Stimulated activated naive CD8-positive, alpha-beta T cell treated with anti-CD3 and anti-CD28 coated beads, Interleukin-15, Interleukin-2, amounts not matched to agents 100 U/mL and 50 U/mL, for 24 hours (primary cell): Measurements from ENCODE around the gene ADORA1.

ENCODE experiments used
- ATAC-seq: fragments of 150-1000 bp; cut with Tn5 transposase; one replicate; pipeline ENCODE4 v1.10.0; 2021
- DNase-seq: peaks from one replicate; pipeline ENCODE4 v3.0.0; 2021

The ADORA1 gene

DNA sequence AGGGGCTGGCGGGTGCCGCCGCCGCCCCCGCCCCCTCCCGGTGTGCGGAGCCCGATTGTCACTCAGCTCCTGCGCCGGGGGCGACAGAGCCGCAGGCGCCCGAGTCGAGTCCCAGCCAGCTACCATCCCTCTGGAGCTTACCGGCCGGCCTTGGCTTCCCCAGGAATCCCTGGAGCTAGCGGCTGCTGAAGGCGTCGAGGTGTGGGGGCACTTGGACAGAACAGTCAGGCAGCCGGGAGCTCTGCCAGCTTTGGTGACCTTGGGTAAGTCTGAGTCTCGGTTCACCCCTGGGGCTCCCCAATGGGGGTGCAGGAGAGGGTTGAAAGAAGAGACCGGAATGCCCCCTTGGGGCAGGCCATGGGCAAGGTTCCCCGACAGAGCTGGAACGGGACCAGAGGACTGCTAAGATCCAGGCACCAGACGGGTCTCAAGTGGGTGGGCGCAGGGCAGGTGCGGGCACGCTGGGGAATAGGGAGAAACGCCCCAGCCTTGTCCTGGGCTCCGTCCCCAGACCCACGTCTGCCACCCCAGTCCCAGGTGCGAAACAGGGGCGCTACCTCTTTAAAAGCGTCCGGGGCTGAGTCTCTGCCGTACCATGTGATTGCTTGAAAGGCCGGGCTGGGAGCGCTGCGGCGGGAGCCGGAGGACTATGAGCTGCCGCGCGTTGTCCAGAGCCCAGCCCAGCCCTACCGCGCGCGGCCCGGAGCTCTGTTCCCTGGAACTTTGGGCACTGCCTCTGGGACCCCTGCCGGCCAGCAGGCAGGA is at the start of gene ADORA1:
ADORA1 (plus strand) TSS at position 61 of the 765 bp plus-strand sequence. CDS start 1,116 bp downstream, outside the sequence.
- no peak for DNase-seq
- peak; percentile 29 for ATAC-seq

DNA sequence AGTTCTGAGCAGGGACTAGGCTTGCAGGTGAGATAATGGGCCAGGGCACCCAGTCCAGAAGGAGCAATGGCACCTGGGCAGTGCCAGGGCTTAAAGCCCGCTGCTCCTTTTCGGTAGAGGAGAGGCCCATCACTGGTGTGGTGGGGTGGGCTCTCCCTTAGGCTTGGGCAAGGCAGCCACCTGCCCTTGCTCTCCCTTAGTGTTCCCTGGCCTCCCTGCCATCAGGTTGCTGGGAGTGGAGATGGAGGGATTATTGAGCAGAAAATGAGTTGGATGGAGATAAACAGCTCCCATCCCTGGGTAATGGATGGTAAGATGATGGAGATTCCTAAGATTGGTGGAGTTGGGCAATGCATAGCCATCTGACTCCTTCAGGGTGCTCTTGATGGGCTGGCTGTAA is 49.6 kb upstream of the ADORA1 start:
- DNase-seq (no peak), ATAC-seq (no peak)

DNA sequence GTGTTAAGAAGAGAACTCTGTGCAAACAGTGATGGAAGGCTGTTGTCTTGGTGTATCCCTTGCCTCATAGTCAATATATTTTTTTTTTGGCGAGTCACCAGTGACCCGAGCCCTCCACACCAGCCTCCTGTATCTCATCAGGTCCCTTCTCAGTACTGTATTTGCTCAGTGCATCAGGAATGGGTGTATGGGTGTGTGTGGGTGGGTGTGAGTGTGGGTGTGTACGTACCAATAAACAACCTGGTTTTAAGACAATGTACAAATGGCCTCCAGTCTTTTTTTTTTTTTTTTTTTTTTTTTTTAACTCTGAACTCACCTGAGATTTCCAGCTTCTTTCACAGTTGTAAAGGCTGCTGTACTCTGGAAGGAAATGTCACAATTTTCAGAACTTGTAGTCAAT is 49.0 kb upstream of the ADORA1 start:
- ATAC-seq (no peak), DNase-seq (no peak)

DNA sequence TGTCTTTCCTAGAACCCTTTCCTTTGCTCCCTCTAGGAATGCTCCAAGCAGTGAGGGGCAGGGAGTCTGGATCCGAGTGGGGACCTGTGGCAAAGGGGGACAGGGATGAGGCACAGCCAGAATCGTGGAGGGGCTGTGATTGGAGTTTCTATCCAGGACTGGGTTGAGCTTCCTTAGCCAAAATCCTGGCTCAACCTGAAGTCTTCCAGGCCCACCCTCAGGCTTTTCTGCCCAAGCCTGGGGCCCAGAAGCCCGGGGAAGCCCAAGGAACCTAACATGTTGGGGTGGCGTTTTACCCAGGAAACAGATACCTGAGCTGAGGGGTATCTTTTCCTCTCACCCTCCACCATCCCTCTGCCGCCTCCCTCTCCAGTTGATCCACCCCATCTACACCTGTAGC is 47.1 kb upstream of the ADORA1 start:
- no peak for ATAC-seq
- no peak for DNase-seq

DNA sequence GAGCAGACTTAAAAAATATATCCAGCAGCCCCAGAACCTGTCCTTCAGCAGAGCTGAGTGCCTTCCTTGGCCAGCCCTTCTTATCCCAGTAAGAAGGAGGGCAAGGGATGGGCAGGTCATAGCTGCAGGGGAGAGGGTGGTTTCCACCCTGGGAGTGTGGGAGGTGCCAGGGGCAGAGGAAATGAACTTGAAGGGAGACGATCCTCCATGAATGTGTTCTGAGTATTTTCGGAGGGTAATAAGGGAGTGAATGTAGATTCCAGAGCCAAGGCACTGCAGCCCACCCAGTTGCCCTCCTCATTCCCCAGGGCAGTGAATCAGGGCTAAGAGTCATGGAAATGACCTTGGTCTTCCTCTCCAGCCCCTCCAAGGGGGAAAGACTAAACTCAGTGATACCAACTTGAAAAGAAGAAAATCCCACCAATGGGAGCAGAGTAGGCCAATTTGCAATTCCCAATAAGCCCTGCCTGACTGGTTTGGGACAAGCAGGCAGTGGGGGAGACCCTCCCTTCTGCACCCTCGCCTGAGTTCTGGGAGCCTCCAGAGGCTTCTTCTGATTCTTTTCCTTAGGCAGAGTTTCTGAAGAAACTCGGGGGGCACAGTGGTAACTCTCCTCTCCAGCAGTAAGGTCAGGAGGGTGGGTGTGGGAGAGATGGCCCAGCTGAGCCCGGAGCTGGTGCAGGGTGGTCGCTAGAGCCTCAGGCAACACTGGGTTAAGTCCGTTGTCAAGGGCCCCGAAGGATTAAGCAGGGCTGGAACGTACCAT is 45.9 kb upstream of the ADORA1 start:
- DNase-seq, result no peak
- ATAC-seq, result no peak

DNA sequence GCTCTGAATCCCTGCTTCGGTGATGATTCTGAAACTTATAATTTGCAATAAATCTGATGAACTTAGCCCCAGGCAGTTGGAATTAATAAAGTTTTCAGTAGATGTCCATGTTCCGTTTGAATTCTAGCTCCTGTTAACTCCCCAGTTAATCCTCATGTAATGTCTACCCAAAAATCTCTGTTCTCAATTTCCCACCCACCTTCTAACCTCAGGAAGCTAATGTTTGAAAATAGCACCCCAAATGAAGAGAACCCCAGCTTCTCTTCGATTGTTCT is 45.4 kb upstream of the ADORA1 start:
- no peak for ATAC-seq
- DNase-seq, result no peak

DNA sequence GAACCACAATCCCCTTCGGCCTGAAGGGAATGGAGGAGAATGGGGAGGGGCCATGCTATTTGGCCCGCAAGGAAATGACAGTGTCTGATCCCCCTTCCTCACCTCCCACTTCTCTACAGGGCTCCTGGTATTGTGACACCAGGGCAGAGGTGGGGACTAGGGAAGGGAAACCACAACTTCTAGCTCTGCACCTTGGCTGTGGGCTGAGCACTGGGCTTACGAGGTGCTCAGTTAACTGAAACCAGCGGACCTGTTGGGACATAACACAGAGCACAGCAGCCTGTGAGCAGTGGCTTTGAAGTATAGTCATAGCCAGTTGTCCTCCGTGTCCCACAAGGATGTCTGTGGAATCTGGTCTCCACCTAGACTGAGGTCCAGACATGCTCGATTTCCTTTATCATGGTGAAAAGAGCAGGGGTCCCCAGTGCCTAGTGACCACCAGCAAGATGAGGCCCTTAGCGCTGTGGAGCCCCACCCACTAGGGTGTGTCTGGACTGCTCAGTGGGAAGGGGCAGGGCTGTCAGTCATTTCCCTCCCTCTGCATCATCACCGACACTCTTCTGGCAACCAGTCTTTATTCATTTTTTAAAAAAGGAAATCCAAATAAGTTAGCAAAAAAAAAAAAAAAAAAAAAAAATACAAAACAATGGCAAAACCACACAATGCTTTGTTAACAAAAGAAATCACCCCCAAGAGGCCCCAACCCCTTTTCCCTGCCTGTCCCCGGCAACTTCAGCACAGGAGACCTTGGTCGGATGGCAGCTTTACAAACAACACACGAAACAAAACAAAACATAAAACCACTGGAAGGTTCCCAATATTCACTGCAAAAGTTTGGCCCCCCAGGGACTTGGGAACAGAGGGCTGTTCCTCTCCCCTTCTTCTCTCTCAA is 44.7 kb upstream of the ADORA1 start:
- no peak for ATAC-seq
- no peak for DNase-seq

DNA sequence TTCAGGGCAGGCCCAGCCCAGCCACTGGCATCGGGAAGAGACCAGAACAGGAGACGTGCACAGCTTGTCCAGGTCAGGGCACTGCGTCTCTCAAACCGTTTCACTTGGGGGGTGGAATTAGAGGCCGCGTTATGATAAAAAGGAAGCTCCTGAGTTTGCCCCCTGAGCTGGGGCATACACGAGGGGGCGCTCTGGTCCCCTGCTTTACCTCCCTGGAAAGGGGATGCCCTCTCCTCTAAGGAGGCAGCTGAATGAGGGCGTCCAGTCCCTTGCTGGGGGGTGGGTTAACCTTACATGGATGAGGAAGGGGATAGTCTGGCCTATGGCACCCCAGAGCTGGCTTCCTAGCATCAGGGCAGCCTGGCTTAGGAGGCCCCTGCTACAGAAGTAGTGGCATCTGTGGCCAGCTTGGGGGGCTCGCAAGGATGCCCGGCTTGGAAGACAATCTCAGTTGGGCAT is 44.0 kb upstream of the ADORA1 start:
- no peak for DNase-seq
- ATAC-seq, result no peak

DNA sequence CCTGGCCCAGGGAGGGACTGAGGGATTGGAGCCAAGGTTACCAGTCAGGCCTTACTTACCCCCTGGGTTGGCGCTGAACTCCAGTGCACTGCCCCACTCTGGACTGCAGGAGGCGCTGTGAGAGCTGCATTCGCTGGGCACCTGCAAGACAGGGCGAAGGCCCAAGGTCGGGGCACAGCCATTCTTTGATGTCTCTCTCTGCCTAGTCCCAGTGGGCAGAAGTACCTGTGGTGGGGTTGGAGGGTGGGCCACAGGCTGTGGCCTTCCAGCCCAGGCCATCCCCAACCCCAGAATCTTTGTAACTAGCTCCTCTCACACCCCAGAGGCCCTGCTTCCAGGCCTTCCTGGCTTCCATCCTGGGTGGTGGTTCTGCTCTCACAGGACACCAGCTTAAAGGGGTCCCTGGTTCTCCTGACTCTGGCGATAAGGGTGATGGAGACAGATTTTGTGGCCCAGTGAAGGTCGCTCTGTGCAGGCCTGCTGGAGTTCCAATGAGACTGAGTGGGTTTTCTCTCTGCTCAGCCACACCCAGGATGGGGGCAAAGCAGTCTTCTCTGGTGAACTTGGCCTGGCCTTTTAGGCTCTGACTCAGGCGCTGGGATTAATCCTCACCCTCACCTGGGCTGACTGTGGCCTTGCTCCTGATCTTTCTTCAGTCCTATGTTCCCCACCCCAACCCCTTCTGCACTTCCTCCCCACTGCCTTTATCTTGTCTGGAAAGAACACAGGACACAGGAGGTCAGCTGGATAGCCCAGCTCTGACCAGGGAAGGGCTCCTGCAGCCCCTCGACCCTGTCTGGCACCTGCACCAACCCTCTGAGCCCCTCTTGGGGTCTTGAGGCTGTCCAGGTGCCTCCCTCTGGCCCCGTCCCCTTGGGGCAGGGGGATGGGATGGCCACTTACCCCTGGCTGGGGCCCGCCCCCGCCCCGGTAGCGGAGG is 42.7 kb upstream of the ADORA1 start:
- ATAC-seq, result peak; percentile 24
- peak; percentile 45 for DNase-seq

DNA sequence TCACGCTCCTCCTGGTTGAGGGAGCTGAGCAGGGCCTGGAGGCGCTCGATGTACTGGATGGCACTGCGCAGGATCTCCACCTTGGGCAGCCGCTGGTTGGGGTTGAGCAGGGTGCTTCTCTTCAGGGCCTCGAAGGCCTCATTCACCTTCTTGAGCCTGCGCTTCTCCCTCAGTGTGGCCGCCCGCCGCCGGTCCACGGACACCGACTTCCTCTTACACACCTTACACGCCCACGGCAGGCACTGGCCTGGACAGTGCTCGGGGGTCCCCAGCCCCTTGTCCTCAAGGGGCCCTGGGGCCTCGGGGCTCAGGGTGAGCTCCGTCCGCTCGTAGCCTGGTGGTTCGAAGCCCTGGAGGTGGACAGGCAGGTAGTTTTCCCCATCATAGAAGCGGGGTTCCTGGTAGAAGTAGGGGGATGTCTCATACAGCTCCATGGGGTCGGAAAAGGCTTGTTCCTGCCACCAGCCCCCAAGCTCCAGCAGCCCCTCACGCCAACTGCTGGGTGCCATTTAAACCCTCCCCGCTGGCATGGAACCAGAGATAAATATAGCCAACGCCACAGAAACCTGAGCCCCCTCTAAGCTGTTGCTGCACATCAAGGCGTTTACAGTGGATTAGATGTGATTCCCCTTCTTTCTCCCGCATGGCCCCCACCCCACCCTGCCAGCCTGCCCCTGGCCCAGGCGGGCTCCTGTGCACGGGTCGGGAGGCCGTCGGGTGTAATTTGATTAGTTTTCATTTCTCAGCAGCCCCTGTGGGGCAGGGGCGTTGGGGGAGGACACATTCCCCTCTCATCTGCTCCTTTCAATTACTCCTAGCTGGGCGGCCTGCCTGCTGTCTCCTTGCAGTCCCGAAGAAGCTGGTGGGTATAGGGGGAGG is 41.8 kb upstream of the ADORA1 start, which contains the start of gene MYOG:
MYOG (minus strand) TSS at position 485 of the 879 bp plus-strand sequence; CDS start at position 434, 51 bp downstream.
- no peak for ATAC-seq
- no peak for DNase-seq

DNA sequence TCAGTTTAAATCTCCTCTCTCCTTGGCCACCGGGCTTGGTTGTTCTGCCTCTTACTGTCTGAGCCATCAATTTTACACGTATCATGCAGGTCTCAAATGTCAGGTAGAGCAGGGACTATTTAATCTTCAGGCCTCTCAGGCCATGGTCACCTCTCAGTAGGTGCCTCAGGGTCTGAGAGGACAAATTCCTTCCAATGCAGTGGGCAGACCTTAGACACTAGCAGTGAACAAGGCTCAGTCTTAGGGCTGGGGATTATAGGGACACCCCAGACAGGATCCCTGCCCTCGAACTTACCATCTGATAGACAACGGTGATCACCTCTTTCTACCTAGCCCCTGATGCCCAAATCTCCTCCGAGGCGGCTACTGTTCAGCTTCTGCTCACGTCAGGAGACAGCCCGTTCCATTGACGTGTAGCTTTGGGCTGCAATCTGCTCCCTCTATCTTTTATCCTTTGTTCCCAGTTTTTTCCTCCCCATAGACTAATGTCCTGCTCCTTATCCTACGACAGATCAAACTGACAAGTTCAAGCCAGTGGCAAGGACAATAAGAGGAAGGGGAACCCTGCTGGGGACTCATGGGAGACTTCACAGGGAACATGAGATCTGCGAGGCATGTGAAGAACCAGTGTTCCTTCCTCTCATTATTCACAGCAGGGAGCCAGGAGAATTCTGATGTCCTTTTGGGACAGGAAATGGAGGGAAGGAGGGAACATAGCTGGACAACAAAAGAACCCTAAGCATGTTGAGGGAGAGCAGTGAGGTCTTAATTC is 40.3 kb upstream of the ADORA1 start:
- no peak for ATAC-seq
- DNase-seq, result no peak

DNA sequence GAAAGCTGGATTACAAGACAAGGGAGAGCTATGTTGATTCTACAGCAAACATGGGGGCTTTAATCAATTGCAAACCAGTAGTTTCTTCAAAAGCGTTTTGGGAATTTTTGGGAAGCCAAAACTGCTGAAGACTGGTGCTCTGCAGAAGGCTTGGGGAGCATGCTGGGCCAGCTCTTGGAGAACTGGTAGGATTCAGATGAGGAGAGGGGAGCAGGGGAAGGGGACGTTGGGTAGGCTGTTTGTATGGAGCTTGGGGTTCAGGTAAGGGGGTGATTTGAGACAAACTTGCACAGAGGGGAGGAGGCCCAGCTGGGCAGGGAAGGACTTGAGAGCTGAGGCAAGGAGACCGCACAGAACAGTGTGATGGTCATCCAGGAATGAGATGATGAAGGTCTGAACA is 39.1 kb upstream of the ADORA1 start:
- DNase-seq (no peak), ATAC-seq (no peak)

DNA sequence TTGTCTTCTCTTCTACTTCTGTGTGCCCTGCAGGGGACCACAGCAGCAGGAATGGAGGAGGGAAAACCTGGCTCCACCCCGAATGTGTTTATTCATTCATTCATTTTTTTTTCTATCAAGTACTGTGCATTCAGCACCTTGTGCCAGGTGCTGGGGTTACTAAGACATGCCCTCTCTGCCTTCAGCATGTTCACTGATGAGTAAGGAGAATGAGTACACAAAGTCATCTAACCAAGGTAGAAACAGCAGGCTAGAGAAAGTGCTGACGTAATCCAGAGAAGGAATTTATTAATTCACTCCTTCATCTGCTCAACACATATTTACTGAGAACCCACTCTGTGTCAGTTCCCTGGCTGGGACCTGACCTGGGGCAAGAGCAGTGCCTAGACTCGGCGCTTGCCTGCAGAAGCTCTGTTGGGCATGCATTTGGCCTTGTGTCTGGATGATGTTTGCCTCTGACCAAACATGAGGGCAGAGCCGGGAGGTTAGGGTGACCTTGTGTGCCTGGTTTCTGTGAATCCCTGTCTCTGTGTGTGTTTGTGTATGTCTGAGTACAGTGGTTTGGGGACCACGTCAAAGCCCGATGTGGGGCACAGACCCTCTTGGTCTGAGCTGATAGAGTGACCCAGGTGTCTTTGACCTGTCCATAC is 38.4 kb upstream of the ADORA1 start:
- no peak for DNase-seq
- no peak for ATAC-seq

DNA sequence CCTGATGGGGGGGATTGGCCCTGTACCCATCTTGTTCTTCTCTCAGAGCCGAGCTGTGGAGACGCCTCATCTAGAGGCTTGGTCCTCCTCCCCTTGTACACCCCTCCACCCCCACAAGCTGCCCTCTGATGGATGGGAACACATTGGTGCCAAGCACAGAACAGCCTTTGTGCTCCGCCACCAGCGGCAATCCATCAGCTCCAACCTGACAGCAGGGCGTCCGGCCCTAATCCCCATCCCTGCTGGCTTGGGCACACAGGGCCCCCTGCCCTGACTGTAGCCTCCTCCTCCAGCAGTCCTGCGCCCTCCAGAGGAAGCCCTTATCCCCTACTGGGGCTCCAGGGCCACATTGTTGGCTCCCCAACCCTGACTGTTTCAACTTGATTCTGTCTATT is 37.9 kb upstream of the ADORA1 start:
- ATAC-seq, result no peak
- DNase-seq, result no peak

DNA sequence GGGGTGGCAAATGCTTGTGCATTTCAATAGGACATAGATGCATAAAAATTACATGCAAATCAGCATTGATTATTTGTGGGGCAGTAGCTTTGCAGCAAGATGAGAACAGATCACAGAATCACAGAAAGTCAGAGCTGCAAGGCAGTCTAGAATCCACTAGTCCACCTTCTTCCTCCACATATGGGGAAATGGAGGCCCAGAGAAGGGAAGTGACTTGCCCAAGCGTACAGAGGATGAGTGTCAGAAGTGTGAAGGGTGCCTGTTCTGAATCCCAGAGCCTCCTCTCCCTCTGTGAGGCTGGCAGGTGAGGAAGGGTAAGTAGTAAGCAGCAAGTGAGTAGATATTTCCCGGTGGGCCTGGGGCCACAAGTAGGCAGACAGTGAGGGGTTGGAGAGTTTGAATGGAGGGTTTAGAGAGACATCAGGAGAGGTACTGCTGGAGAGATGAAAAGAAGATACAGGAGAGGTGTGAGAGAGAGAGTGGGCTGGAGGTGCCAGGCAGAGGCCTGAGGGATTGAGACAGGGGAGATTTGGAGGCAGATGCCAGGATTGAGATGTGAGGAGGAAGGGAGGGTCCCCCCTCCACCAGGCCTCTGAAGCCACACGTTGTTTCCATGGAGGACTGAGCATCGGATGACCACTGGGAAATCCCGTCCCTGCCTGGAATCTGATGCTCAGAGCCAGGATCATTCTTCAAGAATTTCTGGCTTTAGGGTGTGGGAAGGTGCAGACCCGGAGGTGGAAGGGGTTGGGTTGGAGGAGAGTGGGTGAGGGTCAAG is 36.9 kb upstream of the ADORA1 start:
- no peak for DNase-seq
- ATAC-seq, result no peak

DNA sequence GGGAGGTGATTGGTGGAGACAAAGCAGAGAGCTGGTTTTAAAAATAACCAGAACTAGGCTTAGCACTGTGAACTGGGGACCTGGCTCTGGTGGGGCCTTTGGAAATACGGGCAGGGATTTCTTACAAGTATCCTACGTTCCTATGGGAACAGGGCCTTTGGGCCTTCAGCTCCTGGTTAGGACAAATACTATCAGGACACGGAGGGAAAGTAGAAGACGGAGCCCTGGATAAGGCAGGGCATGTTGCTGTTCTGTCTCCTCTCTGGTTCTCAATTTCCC is 36.4 kb upstream of the ADORA1 start:
- DNase-seq (no peak), ATAC-seq (no peak)

DNA sequence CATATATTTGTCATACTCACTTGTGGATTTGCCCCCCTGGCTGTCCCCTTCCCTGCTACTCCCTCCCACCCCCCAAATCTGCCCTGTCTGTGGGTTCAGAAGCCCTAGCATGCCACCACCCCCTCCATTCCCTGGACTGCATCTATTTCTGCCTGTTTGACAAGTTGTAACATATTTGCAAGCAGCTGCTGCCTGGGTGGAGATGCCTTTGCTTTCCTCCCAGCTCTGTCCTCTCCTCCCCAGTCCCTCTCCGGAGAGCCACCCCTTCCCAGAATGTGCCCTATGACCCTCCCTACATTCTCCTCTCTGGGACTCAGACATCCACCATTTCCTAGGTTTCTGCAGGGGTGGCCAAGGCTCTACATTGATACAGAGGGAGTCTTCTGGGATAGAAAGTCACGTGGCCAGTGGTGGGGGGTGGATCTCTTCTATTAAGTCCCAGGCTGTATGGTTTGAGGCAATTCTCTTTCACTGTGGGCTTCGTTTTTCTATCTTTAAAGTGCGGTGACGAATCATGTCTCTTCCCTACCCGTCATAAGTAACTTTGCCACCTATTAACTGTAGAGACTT is 35.7 kb upstream of the ADORA1 start:
- ATAC-seq, result no peak

DNA sequence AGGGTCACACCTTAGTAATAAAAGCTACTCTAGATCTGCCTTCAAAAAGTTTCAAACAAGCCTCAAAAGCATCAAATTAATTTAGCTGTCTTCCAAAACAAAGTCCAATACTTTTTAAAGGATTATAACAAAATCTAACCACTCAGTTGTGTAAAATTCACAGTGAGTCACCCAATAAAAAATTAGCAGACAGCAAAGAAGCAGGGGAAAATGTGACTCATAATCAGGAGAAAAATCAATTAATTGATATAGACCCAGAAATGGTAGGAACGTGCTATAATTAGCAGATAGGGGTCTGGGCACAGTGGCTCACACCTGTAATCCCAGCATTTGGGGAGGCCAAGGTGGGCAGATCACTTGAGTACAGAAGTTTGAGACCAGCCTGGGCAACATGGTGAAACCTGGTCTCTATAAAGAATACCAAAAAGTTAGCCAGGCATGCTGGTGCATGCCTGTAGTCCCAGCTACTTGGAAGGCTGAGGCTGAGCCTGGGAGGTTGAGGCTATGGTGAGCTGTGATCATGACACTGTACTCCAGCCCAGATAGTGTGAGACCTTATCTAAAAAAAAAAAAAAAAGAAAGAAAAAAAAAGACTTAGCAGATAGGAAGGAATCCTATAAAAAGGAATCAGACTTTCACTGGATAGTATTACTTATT is 33.6 kb upstream of the ADORA1 start:
- ATAC-seq (no peak), DNase-seq (no peak)

More for the DNA sequence above, 35.7 kb upstream of the ADORA1 start:
- DNase-seq, result no peak
